Coronary artery (tissue), 2 donors: Measurements from ENCODE around the gene SAMD10.
A peak's percentile ranks its signal among the peaks of the same experiment; 100 is the strongest.

Experiments used
- DNase-seq: peaks from one replicate; pipeline ENCODE4 v3.0.0-alpha.2; 2017; ENCODE audit warnings: low spot score
- H3K27ac ChIP-seq, 2 donors: fragments of 200-600 bp; sonication (generic); one replicate each; pipeline ENCODE4 v1.5.1; 2016 to 2019
- H3K4me3 ChIP-seq: fragments of 200-600 bp; sonication (generic); 2 replicates; pipeline ENCODE4 v1.5.1; 2016; ENCODE audit warnings: mild to moderate bottlenecking, moderate library complexity
- CTCF ChIP-seq: fragments of 200-600 bp; sonication (generic); IDR thresholded peaks from one replicate; pipeline ENCODE4 v1.5.1; 2019; ENCODE audit warnings: antibody characterized with exemption

The SAMD10 gene

GRCh38 chr20:63952769-63953168 is 26.7 kb downstream of the SAMD10 start:
- peak overlapping the region in 1 of 2 donors; percentile 93 for H3K27ac ChIP-seq
- no peak overlapping the region for H3K4me3 ChIP-seq
- DNase-seq = no peak
- TF ChIP-seq CTCF = no peak

GRCh38 chr20:63952210-63952535 is 27.3 kb downstream of the SAMD10 start:
- H3K27ac ChIP-seq = peak overlapping the region; percentile 3 to 93
- no peak for TF ChIP-seq CTCF
- no peak overlapping the region for H3K4me3 ChIP-seq
- DNase-seq = no peak

- no peak for TF ChIP-seq CTCF
- Histone ChIP-seq H3K27ac (peak overlapping the region; percentile 63 to 93), H3K4me3 (peak overlapping the region; percentile 51)
- DNase-seq = no peak
Observed at GRCh38 chr20:63951398-63952209, 27.8 kb downstream of the SAMD10 start.

GRCh38 chr20:63950701-63951397 is 28.6 kb downstream of the SAMD10 start:
- peak overlapping the region; percentile 63 to 93 for H3K27ac ChIP-seq
- DNase-seq = no peak
- TF ChIP-seq CTCF = no peak
- H3K4me3 ChIP-seq = peak overlapping the region; percentile 51

- no peak for TF ChIP-seq CTCF
- Histone ChIP-seq H3K27ac (peak overlapping the region; percentile 64 to 93), H3K4me3 (peak overlapping the region; percentile 72)
- no peak for DNase-seq
Observed at GRCh38 chr20:63947638-63948456, 31.6 kb downstream of the SAMD10 start.

GRCh38 chr20:63946986-63947637 is 32.3 kb downstream of the SAMD10 start:
- Histone ChIP-seq H3K4me3 (no peak overlapping the region), H3K27ac (no peak overlapping the region)
- no peak for DNase-seq
- no peak for TF ChIP-seq CTCF
